IMR-90 (cell line): ENCODE data around the gene SWAP70.

ENCODE experiments used
- CTCF ChIP-seq: conservative IDR thresholded peaks from 2 replicates; pipeline ENCODE4 v1.5.1; 2012; ENCODE audit warnings: mild to moderate bottlenecking, low read depth, low read length, improper control_type of control experiment
- MXI1 ChIP-seq: IDR thresholded peaks from 2 replicates; pipeline ENCODE4 v1.6.1; 2012; ENCODE audit warnings: low read depth, mild to moderate bottlenecking, low read length, moderate library complexity, borderline replicate concordance

- TF ChIP-seq MXI1 (no peak), CTCF (peak; percentile 79)
Observed at GRCh38 chr11:9748361-9748970, 84.6 kb downstream of the SWAP70 start.
